ENCODE data around the gene ITGB2.

ITGB2 gene

DNA sequence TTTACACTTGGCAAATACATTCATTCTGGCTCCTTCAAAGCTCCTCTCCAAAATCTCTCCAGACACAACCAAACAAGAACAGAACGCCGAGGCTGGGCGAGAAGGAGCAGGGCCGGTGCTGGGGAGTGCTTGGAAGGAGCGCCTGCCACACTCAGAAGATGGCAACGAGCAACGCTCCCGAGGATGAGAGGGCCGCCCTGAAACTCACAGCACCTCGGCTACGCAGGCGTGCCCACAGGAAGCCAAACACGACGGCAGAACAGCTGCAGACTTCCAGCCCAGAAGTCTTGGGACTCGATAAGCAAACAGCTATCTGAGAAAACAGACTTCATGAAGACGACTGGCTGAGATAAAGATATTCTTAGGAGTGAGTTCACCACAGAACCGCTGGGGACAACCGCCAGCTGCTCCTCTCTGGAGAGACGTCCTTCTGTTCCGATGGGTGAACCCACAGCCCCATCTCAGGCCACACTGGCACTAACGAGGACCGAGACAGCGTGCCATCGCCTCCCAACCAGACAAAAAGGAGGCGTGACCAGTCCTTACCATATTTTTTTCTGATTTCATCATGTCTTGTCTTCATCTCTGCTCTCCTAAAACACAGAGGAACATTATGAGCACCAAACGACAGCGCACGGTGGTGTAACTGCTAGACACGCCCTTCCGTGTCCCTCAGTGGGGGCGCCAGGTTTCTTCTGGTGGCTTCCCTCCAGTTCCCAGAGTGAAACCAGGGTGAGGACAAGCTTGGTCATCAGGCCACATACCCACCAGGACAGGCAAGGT lies 65.8 kb downstream of the ITGB2 start:
- no peaks in the 10 kb centered on the region for H3K79me2 ChIP-seq (ENCODE audit: control insufficient read depth, low read length)
- no peaks in the 10 kb centered on the region for H3K9me2 ChIP-seq (replicated peaks; ENCODE audit: control insufficient read depth, low read length)
- no peaks in the 10 kb centered on the region for H3K9me3 ChIP-seq (ENCODE audit: control insufficient read depth, insufficient read depth, low read length)
- no peak overlapping the region for H3K4me2 ChIP-seq (ENCODE audit: low read length)
- H3K27me3 ChIP-seq (ENCODE audit: control insufficient read depth, low read length) = no peaks in the 10 kb centered on the region
- H3K4me1 ChIP-seq (ENCODE audit: control insufficient read depth, low read length) = no peaks in the 10 kb centered on the region
- no peak overlapping the region for H3K4me3 ChIP-seq (ENCODE audit: low read length)
- no peak overlapping the region for H3K27ac ChIP-seq (ENCODE audit: low read depth, low read length)
- peaks cover 21% of the 10 kb centered on the region for H3K36me3 ChIP-seq (ENCODE audit: control insufficient read depth, low read length)
- no peaks in the 10 kb centered on the region for H3F3A ChIP-seq (ENCODE audit: control insufficient read depth, insufficient read depth)
- TF ChIP-seq CTCF (IDR thresholded peaks at IDR 0.05; ENCODE audit: low read depth, low read length, poor library complexity, severe bottlenecking) (no peak), EZH2phosphoT487 (IDR thresholded peaks at IDR 0.05; ENCODE audit: borderline replicate concordance, low read length) (no peak)
- H4K20me1 ChIP-seq (ENCODE audit: control insufficient read depth, insufficient read depth, low read depth, low read length) = 0 out of 2 replicates have a peak, but pooled peaks cover 3% of the 10 kb centered on the region

GRCh38 chr21:44854391-44854663 lies 66.4 kb downstream of the ITGB2 start:
- Histone ChIP-seq H3K36me3 (ENCODE audit: control insufficient read depth, low read length) (peaks cover 19% of the 10 kb centered on the region), H3K4me1 (ENCODE audit: control insufficient read depth, low read length) (no peaks in the 10 kb centered on the region), H3K79me2 (ENCODE audit: control insufficient read depth, low read length) (no peaks in the 10 kb centered on the region), H3K27me3 (ENCODE audit: control insufficient read depth, low read length) (no peaks in the 10 kb centered on the region), H3K4me3 (ENCODE audit: low read length) (no peak overlapping the region), H3K27ac (ENCODE audit: low read depth, low read length) (no peak overlapping the region), H4K20me1 (ENCODE audit: control insufficient read depth, insufficient read depth, low read depth, low read length) (0 out of 2 replicates have a peak, but pooled peaks cover under 1% of the 10 kb centered on the region), H3K4me2 (ENCODE audit: low read length) (no peak overlapping the region), H3F3A (ENCODE audit: control insufficient read depth, insufficient read depth) (no peaks in the 10 kb centered on the region), H3K9me3 (ENCODE audit: control insufficient read depth, insufficient read depth, low read length) (no peaks in the 10 kb centered on the region), H3K9me2 (replicated peaks; ENCODE audit: control insufficient read depth, low read length) (no peaks in the 10 kb centered on the region)
- TF ChIP-seq CTCF (IDR thresholded peaks at IDR 0.05; ENCODE audit: low read depth, low read length, poor library complexity, severe bottlenecking) = no peak
- no peak for TF ChIP-seq EZH2phosphoT487 (IDR thresholded peaks at IDR 0.05; ENCODE audit: borderline replicate concordance, low read length)

- Histone ChIP-seq H3K27me3 (ENCODE audit: control insufficient read depth, low read length) (no peaks in the 10 kb centered on the region), H3F3A (ENCODE audit: control insufficient read depth, insufficient read depth) (no peaks in the 10 kb centered on the region), H3K79me2 (ENCODE audit: control insufficient read depth, low read length) (no peaks in the 10 kb centered on the region), H3K4me3 (ENCODE audit: low read length) (no peak overlapping the region), H3K4me2 (ENCODE audit: low read length) (no peak overlapping the region), H4K20me1 (ENCODE audit: control insufficient read depth, insufficient read depth, low read depth, low read length) (no peaks in the 10 kb centered on the region), H3K36me3 (ENCODE audit: control insufficient read depth, low read length) (peaks cover 15% of the 10 kb centered on the region), H3K27ac (ENCODE audit: low read depth, low read length) (no peak overlapping the region), H3K4me1 (ENCODE audit: control insufficient read depth, low read length) (no peaks in the 10 kb centered on the region), H3K9me2 (replicated peaks; ENCODE audit: control insufficient read depth, low read length) (no peaks in the 10 kb centered on the region), H3K9me3 (ENCODE audit: control insufficient read depth, insufficient read depth, low read length) (no peaks in the 10 kb centered on the region)
- TF ChIP-seq EZH2phosphoT487 (IDR thresholded peaks at IDR 0.05; ENCODE audit: borderline replicate concordance, low read length) = no peak
- TF ChIP-seq CTCF (IDR thresholded peaks at IDR 0.05; ENCODE audit: low read depth, low read length, poor library complexity, severe bottlenecking) = no peak
Observed at GRCh38 chr21:44853601-44854390, 66.9 kb downstream of the ITGB2 start.

Data from DOHH2 (cell line).